ENCODE data around the gene OTOGL.

Gene OTOGL

DNA sequence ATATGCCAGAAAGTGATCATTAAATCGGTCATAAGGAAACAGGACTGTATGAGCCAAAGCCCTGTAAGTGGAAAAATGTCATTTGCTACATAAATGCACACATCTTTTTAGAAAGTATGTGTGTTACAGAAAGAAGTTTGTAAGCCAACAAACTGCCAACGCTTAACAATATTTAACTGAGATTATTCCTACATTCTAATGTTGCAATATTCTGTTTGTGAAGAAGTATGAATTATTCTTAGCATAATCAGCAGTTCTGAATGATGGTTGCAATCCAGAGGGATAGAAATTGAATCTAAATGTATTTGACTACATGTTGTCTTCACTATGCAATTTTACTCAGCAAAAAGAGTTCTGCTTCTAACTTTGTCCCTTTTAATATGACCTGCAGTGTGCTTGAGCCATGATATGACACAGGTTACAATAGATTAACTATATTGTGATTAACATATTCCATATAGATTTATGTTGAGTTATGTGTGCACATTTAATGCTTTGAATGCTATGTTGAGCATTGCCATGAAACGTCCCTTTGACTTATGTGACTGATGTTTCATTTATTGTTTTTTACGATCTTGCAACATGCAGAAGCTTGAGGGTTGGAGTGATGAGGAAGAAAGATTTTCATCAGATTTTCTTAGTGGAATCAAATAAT is 277.9 kb downstream of the OTOGL start:
- no peak for DNase-seq

DNA sequence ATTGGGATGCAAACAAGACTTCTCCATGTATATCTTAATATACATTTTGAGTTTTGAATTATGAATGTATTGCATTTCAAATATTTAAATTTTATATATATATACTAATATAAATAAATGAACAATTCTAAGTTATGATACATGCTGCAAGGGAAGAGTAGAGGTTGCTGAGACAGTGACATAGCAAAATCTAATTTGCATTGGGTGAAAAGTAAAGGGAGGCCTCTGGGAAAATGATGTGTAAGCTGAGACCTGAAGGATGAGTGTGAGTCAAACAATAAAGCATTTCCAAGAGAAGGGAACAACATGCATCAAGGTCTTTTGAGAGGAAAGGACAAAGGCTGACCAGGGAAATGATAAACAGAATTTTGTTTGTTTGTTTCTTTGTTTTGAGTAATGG is 281.8 kb downstream of the OTOGL start:
- no peak for DNase-seq

DNA sequence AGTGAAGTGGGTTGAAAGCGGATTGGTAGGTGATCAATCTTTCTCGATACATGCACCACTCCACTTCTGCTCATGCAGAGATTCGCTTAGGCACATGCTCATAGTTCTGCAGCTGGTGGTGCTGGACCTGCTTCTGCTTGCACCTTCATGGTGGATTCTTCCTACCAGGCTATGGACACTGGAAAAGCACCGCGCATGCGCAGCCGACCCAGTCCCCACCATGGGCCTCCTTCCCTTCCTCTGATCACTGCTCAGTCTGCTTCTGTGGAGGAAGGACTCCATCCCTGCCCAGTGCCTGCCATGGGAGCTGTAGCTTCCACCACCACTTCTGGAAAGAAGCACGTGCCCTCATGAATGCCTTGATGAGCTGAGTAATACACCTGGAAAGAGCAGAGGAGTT is 282.9 kb downstream of the OTOGL start:
- DNase-seq, result no peak

DNA sequence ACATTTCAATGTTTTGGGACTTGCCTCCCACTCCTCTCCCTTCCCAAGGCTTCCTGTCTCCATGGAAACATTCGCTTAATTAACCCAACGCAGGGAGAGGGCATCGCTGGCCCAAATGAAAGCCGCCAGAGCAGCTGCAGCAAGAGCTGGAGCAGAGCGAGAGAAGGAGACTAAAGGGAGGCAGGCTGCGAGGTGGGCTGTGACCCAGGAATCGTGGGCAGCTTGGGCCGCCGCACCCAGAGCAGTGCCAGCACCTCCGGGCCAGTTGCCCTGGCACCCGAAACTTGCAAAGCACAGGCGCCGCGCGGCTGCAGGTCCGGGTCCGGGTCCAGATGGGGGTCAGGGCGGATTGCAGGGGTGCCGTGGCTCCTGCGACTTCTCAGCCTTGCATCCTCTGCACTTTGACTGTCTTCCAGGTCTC is 301.2 kb downstream of the OTOGL start:
- no peak for DNase-seq

DNA sequence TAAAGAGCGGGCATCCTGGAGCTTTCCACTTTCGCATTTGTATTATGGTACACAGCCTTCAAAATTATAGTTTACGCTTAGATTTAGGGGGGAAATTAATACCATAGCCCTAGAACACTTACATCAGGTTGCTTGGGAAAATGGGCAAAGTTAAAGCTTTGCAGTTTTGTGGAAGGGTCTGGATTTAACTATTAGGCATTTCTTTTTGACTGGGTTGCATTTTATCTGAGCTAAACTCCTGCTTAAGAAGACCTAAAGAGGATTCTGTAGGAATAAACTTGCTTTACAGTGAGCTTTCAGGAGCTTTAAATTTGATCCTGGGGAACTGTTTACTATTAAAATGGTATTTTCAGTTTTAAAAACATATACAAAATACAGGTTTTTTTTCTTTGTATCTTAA is 301.9 kb downstream of the OTOGL start:
- no peak for DNase-seq

DNA sequence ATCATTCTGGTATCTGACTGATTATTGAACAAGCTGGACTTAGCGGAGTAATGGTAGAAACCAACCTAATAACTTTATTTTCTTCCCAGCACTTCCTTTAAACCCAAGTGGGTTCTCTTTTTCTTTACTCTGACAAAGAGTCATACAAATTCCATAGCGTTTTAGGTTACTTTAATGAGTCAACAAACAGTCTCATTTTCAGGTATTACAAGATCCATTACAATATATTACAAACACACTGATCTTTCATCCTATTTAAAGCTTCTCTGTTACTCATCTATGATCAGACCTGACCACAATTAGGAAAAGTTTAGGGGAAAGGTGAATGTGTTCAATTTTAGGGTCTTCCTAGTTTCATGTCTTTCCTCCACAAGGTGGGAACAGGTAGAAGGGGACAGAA is 305.3 kb downstream of the OTOGL start:
- DNase-seq, result no peak

DNA sequence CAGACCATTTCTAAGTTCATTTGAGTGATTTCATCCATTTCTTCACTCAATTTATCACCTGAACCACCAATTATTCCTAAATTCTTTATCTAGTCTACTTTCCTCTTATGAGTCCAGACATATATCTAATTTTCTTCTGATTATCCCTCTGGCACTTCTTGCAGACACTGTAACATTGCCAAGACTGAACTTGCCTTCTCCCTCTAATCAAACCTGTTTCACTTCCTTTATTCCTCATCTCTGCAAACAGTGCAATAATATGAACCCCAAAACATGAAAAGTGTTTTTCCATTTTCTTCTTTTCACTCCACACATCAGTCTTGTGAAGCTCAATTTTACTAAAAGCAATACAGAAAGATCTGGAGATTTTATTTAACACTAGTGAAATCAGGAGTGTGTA is 306.9 kb downstream of the OTOGL start:
- no peak for DNase-seq

DNA sequence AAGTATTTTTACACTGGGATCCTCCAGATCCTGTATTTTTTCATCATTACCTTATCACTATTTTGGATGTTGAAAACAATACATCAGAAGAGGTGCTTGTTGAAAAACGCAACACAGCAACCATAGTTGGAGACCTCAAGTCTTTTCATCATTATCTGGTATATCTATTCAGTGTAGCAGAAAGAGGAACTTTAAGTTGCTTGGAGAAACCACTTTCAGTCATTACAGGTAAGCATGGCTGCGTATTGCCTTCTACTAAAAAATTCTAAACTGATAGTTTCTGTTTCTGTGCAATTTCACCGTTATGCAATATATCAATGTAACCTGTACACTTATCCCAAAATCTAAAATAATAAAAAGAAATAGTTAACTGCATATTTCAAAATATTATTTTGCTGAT is 312.4 kb downstream of the OTOGL start:
- no peak for DNase-seq

DNA sequence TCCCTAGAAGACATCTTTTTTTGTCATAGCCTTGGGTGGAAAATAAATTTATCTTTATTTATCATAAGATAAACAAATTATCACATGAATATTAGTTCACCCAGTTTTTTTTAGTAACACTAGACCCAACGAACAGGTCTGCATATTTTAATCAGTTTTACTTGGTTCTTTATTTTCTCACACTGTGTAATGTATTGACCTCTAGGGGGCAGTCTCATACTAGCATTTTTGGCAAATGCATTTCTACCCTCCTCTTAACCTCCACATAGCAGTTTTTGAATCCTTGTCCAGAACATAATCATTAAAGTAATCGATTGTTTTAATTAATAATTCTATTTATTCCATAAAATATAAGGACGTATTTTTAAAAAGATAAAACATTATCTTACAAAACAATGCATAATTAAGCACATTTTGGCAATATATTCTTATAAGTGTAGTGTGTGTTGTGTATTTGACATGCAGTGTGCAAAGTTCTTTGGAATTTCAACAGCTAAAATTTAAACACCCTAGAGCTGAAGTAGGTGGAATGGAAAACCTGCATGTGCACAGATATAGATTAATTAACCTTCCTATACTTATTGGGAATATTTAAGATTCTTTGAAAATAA is 313.1 kb downstream of the OTOGL start:
- DNase-seq, result no peak

DNA sequence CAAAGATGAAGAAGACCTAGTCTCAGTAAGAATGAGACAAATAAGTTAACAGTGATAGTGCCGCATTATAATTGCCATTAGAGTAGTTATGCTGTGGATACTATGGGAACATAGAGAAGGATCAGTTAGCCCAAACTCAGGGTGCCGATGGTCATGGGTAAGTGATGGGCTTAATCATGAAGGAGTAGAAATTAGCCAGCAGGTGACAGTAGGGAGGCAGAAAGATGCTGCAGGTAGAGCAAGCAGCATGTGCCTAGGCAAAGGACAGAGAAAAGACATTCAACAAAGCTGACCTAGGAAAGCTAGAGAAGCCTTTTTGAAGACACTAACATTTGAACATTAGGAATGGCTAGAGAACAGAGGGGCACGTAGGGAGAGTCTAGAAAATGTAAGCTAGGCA is 314.1 kb downstream of the OTOGL start:
- DNase-seq, result no peak

DNA sequence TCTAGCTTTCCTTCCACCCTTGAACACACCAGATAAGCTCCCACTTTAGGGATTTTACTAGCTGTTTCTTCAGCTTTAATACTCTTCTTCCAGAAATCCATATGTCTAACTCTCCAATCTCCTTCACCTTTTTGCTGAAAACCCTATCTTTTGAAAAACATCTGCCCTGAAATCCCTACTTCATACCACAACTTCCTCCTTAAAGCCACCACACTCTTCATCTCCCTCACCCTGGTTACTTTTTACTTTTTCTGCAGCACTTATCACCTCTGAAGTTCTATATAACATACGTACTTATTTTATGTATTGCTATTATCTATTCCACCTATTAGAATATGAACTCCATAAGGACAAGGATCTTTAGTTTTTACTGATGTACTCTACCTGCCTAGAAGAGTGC is 316.1 kb downstream of the OTOGL start:
- no peak for DNase-seq

DNA sequence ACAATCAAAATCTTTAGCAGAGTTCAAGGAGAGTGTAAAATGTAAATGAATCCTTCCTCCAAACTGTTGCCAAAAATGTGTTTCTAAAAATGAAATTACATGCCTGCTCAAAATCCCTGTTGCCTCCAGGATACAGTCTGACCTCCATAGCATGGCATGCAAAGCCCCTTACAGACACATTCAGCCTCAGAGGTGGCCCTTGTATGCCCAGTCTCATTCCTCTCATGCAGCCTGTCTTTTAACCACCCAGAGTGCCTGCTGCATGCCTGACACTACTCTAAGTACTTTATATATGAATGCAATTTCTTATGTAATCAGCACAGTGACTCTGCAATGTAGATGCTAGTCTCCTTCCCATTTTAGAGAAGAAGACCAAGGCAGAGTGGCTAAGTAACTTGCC is 320.3 kb downstream of the OTOGL start:
- DNase-seq, result no peak

DNA sequence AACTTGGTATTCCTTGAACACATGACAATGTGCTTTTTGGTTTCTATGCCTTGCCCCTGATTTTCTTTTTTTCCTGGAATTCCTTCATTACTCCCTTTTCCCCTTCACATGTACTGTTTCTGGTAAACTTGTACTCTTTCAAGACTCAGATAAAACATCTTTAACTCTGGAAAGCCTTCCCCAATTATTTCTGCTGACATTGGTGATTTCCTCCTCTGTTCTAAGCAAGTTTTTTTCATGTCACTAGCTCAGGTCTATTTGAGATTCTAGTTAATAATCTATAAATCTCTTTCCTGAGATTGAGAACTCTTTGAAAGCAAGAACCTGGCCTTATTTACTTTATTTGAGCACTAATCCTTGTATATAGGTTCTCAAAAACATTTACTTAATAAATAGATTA is 320.7 kb downstream of the OTOGL start:
- no peak for DNase-seq

DNA sequence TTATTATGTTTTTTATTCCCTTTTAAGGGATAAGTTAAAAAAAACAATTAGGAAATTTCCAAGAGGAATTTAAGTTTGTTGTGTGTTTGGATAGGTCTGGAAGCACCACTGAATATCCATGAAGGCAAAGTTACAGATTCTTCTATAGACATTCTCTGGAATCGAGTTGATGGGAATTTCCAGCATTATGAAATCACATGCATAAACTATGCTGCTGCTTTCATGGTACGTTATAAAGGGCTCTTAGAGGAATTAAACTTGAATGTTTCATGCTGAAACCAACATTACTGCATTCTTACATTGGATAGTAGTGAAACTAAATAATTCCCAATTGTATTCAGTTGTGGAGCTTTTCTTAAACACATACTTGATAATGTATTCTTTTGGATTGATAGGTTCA is 323.2 kb downstream of the OTOGL start:
- no peak for DNase-seq

Measured in stimulated activated CD4-positive, alpha-beta T cell treated with anti-CD3 and anti-CD28 coated beads, Interleukin-2, amount 100 ng/mL, for 24 hours (primary cell).